HCT116 (cell line): ENCODE measurements around the gene HDGFL1.

Source experiments
- CTCF ChIP-seq, 3 experiments: fragments of 200-600 bp in 1 of 3; sonication (generic) in 1 of 3; IDR thresholded peaks in 2 of 3; conservative IDR thresholded peaks in 1 of 3; 2 replicates each; pipeline ENCODE4 v1.5.1; 2012 to 2017; ENCODE audit warnings: low read depth in 2 of 3, low read length in 2 of 3, antibody characterized with exemption in 1 of 3, borderline replicate concordance in 1 of 3, control low read depth in 1 of 3, mild to moderate bottlenecking in 1 of 3, mixed read lengths in 1 of 3, mixed run types in 1 of 3, moderate library complexity in 1 of 3; ENCODE audit not compliant: insufficient read depth in 1 of 3
- EGR1 ChIP-seq: IDR thresholded peaks from 2 replicates; pipeline ENCODE4 v1.6.1; 2012; ENCODE audit warnings: low read depth
- EZH2phosphoT487 ChIP-seq: fragments of 200-600 bp; IDR thresholded peaks from 2 replicates; pipeline ENCODE4 v1.6.1; 2018; ENCODE audit warnings: antibody characterized with exemption, borderline replicate concordance

GRCh38 chr6:22569281-22570184 is at the start of gene HDGFL1:
- TF ChIP-seq CTCF (IDR thresholded peaks at IDR 0.05 in 2 of 3, conservative IDR thresholded peaks at IDR 0.05 in 1 of 3; ENCODE audit: borderline replicate concordance in 1 of 3, insufficient read depth in 1 of 3, low read depth in 2 of 3, low read length in 2 of 3) = no peak
- TF ChIP-seq EGR1 = no peak
- no peak for TF ChIP-seq EZH2phosphoT487
